NCI-H345 treated with DMSO at 0.1 percent for 48 hours (cell line): ENCODE data around the gene VAV1.
"Not testable (repeated sequence)": the region's sequence is repeated elsewhere in the genome, so short reads cannot be mapped to it uniquely, and the experiment has no call there.

Source experiments
- DNase-seq: peaks from one replicate; lab custom pipeline; 2025; ENCODE audit not compliant: unreplicated experiment; lab: John Stamatoyannopoulos, UW

Gene VAV1

DNA sequence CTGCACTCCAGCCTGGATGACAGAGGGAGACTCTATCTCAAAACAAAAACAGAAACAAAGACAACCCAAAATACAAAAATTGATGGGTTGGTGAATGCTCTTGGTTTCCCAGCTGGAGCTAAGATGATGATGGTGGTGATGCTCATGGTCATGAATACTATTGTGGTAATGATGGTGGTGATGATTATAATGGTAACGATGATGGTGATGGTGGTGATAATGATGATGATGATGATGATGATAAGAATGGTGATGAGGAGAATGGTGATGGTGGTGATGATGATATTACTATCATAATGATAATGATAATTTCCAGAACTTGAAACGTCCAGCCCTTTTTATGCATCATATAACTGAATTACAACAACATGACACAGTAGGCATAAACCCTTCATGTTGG, 40.1 kb downstream of the VAV1 start:
- DNase-seq, result no peak

DNA sequence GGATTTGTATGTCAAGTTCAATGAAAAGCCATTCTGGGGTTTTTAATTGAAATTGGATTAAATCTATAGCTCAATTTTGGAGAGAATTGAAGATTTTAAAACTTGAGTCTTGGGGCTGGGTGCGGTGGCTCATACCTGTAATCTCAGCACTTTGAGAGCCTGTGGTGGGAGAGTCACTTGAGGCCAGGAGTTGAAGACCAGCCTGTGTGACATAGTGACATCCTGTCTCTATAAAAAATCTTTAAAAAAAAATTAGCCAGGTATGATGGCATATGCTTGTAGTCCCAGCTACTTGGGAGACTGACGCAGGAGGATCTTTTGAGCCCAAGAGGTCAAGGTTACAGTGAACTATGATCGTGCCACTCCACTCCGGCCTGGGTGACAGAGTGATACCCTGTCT, 41.2 kb downstream of the VAV1 start:
- DNase-seq, result no peak

DNA sequence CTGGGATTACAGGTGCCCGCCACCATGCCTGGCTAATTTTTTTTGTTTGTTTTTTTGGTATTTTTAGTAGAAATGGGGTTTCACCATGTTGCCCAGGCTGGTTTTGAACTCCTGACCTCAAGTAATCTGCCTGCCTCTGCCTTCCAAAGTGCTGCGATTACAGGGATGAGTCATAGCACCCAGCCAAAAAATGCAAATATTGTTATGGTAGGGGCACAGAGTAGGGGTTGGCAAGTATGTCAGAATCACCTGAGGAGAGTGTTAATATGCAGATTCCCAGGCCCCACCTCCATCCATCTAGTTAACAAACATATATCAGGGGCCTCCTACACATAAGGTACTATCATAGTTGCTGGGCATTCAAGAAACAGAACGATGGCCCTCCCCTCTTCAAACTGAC, 44.7 kb downstream of the VAV1 start:
- DNase-seq, result no peak

DNA sequence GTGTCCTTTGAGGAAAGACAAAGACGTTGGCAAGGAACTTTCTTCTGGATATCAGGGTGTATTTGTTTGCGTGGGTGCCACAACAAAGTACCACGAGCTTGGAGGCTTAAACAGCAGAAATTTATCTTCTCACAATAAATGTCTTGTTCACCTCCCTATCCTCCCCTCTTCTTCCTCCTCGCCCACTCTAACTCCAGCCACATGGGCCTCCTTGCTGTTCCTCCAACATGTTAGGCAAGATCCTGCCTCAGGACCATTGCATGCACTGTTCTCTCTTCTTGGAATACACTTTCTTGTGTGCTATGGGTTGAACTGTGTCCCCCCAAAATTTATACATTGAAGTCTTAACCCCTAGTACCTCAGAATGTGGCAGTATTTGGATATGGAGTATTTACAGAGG, 45.7 kb downstream of the VAV1 start:
- DNase-seq, result no peak

DNA sequence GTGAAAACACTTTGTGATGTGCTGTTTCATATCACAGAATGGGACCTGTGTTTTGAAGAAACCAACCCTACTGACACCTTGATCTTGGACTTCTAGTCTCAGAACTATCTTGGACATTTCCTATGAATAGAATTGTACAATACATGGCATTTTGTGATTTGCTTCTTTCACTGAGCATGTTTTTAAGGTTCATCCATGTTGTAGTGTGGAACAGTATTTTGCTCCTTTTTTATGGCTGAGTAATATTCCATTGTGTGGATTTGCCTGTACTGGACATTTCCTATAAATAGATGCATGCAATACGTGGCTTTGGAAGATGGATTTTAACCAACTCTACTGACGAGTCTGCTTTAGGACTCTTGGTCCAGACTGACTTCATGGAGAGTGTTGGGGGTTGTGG, 46.8 kb downstream of the VAV1 start:
- no peak for DNase-seq

DNA sequence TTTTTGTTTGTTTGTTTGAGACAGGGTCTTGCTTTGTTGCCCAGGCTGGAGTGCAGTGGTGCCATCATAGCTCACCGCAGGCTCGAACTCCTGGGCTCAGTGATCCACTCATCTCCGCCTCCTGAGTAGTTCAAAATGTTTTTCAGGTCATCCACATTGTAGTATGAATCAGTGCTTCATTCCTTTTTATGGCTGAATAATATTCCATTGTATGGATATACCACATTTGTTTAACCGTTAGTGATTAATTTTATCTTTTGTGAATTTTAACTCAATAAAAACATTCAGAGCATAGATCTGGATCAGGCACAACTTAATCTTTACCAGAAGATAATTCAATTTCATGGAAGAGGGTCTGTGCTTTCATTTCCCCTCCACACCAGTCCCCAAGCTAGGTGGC, 47.7 kb downstream of the VAV1 start:
- no peak for DNase-seq

DNA sequence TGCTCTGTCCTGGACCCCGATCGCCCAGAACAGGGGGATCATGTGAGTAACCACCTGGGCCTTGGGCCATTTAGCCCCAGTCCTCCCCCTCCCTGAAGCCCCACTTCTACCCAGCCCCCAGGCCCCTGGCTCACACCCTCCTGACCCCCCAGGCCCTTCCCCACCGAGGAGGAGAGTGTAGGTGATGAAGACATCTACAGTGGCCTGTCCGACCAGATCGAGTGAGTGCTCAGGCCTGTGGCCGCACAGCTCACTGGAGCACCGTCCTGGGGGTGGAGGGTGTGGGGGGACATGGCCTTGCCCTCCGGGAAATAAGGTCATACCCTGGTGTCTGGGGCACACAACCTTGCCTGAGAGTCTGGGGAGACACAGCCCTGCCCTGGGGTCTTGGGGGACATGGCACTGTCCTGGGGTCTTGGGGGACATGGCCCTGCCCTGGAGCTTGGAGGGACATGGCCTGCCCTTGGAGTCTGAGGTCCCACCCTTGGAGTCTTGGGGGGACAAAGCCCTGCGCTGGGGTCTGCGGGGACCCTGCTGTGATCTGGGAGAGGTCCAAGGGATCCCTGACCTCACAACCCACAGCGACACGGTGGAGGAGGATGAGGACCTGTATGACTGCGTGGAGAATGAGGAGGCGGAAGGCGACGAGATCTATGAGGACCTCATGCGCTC, 49.3 kb downstream of the VAV1 start:
- no peak for DNase-seq

DNA sequence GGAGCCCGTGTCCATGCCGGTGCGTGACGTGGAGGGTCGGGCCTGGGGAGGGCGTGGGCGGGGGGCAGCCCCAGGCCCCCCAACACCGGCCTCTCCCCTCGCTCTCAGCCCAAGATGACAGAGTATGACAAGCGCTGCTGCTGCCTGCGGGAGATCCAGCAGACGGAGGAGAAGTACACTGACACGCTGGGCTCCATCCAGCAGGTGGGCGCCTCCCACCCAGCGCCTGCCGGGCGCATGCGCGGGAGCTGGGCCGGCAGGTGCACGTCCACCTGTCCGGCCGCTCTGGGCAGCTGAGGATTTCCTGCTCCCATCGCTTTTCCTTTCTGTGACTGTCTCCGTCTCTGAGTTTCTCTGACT, 49.8 kb downstream of the VAV1 start:
- peak; percentile 7 for DNase-seq

DNA sequence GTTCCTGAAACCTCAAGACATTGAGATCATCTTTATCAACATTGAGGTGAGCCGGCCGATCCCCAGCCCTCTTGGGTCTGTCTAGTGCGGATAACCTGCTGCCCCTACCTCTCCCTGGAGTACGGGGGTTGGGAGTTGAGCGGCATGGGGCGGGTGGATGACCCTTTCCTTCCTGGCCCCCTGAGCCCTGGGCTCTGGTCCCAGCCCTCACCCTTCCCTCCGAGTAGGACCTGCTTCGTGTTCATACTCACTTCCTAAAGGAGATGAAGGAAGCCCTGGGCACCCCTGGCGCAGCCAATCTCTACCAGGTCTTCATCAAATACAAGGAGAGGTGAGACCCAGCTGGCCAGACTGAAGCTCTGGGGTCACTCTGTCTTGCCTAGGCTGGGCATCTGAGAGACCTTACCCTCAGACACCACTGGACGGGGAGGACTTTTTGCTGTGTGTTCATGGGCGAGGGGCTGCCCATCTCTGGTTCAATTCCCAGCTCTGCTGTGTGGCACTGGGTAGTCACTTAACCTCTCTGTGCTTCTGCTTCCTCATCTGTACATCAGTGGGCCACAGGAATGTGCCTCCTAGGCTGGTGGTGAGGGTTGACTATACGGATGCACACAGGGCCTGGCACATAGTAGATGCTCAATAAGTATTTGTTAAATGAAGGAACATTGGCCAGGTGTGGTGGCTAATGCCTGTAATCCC, 52.7 kb downstream of the VAV1 start:
- DNase-seq, result no peak

DNA sequence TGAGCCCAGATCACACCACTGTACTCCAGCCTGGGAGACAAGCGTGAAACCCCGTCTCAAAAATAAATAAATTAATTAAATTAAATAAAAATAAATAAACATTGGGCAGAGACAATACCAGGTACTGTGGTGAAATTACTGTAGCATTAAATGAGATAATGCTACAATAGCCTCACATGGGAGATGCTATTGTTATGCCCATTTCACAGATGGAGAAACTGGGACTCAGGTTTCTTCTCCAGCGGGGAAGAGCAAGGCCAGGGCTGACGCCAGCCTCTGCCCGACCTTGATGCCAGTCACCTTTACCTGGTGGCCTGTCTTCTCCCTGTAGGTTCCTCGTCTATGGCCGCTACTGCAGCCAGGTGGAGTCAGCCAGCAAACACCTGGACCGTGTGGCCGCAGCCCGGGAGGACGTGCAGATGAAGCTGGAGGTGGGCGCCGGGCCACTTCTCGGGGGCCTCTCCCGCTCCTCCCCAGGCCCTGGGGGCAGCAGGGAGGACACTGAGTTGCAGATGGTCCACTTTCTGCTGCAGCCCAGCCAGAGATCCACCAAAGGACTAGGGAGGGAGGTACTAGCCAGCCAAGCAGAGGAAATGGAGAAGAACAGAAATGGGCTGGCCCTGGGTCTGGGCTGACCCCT, 53.9 kb downstream of the VAV1 start:
- no peak for DNase-seq

DNA sequence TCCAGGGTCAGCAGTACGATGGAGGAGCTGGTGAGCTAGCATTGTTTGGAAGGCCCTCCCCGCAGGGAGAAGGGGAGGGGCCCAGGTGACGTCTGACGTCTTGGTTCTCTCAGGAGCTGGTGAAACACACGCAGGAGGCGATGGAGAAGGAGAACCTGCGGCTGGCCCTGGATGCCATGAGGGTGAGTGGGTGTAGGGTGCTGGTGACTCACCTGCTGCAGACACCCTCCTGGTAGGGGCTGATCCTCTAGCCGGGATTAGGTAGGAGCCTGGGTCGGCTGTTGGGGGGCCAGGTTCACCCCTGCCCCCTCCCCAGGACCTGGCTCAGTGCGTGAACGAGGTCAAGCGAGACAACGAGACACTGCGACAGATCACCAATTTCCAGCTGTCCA, 55.8 kb downstream of the VAV1 start:
- no peak for DNase-seq

DNA sequence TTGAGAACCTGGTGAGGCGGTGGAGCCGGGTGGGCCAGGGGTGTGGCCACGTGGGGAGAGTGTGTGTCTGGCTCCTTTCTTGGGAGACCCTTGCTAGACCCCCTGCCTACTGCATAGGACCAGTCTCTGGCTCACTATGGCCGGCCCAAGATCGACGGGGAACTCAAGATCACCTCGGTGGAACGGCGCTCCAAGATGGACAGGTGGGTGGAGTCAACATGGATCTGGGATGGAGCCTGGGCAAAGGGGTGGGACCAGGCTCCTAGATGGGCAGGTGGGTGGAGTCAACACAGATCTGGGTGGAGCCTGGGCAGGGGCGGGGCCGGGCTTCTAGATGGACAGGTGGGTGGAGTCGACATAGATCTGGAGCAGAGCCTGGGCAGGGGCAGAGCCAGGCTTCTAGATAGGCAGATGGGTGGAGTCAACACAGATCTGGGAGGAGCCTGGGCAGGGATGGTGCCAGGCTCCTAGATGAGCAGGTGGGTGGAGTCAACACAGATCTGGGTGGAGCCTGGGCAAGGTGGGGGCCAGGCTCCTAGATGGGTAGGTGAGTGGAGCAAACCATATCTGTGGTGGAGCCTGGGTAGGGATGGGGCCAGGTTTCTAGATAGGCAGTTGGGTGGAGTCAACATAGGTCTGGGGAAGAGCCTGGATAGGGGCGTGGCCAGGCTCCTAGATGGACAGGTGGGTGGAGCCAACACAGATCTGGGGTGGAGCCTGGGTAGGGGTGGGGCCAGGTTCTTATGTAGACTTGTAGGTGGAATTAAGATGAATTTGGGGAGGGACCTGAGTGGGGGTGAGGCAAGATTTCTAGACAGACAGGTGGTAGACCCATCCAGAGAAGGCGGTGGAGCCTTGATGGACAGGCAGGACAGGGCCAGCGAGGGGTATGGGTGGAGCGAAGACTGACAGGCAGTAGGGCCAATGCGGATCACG, 56.5 kb downstream of the VAV1 start:
- DNase-seq, result no peak

DNA sequence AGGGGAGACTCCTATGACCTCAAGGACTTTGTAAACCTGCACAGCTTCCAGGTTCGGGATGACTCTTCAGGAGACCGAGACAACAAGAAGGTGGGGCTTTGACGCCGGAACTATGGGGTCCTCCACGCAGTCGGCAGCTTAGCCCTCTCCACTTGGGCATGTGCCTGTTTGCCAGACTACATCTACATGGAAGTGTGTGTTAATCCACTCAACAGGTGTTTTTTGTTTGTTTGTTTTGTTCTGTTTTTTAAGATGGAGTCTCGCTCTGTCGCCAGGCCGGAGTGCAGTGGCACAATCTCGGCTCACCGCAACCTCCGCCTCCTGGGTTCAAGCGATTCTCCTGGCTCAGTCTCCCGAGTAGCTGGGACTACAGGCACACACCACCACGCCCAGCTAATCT, 57.3 kb downstream of the VAV1 start:
- not testable (repeated sequence) for DNase-seq

DNA sequence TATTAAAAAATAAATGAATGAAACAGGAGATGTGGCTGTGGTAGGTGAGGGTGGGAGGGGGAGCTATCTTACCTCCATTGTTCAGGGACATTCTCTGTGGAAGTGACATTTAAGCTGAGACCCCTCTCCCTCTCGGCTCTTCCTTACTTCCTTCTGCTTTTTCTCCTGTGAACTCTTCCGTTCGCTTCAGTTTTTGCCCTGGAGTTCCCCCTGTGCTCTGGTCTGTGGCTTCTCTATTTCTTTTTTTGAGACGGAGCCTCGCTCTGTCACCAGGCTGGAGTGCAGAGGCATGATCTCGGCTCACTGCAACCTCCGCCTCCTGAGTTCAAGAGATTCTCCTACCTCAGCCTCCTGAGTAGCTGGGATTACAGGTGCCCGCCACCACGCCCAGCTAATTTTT, 58.6 kb downstream of the VAV1 start:
- not testable (repeated sequence) for DNase-seq

DNA sequence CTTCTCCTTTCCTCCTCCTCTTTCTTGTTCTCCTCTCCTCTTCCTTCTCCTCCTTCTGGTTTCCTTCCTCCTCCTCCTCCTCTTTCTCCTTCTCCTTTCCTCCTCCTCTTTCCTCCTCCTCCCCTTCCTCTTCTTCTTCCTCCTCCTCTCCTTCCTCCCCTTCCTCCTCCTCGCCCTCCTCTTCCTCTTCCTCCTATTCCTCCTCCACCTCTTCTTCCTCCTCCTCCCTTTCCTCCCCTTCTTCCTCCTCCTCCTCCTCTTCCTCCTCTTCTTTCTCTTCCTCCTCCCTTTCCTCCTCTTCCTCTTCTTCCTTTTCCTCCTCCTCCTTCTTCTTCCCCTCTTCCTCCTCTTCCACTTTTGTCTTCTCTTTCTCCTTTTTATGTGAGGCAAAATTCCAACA, 59.9 kb downstream of the VAV1 start:
- DNase-seq, result no peak

DNA sequence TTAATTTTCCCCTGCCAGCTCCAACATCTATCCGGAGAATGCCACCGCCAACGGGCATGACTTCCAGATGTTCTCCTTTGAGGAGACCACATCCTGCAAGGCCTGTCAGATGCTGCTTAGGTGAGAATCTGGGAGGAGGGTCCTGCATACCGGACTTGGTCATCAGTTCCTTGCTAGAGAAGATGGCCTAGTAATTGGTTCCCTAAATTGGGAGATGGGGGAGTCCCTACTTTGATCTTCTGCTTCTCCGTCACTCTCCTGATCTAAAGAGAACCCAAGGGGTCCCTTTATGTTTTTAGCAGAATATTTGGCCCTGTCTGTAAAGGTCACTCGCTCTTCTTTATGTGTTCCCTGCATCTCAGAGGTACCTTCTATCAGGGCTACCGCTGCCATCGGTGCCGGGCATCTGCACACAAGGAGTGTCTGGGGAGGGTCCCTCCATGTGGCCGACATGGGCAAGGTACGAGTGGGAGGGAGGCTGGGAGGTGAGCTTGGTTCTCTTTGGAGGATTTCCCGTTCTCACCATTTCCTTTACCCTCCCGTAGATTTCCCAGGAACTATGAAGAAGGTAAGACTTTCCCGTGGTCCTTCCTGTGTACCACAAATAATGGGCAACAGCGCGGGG, 60.8 kb downstream of the VAV1 start:
- DNase-seq, result no peak

DNA sequence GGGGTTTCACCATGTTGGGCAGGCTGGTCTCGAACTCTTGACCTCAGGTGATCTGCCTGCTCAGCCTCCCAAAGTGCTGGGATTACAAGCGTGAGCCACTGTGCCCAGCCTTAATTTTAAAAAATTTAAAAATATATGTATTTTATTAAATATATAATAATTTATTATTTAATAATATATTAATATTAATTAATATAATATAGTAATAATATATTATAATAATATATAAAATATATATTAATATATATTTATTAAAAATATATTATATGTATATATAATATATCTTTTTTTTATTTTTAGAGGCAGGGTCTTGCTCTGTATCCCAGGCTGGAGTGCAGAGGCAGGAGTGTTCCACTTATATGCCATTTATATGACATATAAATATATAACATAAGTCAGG, 61.9 kb downstream of the VAV1 start:
- DNase-seq, result no peak

DNA sequence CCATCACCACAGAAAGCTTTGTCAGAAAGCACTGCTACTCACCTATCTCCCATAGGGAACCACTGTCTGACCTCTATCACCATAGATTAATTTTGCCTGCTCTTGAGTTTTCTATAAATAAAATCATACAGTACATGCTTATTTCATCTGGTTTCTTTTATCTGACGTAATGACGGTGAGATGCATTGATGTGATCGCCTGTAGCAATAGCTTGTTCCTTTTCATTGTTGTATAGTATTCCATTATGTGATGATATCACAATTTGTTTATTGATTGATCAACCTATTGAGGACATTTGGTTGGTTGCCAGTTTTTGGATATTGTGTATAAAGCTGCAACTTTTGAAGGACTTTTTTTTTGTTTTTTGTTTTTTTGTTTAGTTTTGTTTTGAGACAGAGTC, 63.0 kb downstream of the VAV1 start:
- DNase-seq, result no peak

DNA sequence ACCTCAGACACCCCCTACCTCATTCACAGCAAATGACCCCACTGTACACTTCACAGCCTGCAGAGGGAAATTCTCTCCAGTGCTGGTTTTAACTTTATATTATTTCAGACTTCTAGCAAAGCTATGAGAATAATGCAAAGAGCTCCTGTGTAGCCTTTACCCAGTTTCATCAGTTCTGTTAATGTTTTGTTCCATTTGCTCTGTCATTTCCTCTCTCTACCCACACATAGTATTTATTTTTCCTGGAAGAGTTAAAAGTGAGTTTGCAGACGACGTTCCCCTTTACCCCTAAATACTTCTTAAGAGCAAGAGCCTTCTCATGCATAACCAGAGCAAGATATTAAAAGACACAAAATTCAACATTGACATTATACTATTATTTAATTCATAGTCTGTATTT, 65.0 kb downstream of the VAV1 start:
- no peak for DNase-seq

DNA sequence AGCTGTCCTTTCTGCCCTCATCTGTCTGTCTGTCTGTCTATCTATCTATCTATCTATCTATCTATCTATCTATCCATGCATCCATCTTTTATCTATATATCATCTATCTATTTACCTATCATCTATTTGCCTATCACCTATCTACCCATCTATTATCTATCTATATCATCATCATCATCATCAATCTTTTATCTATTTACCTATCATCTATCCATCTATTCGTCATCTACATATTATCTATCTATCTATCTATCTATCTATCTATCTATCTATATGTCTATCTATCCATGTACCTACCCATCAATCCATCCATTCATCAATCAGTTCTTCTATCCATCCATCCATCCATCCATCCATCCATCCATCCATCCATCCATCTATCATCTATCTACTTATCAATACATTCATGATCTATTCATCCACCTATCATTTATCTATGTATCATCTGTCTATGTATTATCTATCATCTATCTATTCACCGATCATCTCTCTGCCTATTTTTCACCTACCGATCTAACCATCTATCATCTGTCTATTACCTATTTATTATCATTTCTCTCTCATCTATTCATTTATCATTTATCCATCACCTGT, 65.7 kb downstream of the VAV1 start:
- no peak for DNase-seq
